Heart left ventricle (tissue), 16 donors: Measurements from ENCODE around the gene PRKAA1. TPM values are rescaled to one million over a fixed set of nuclear protein-coding genes. Genes with fewer than 3 reads are reported as not detected.

Source experiments
- ATAC-seq, 4 donors: fragments of 200-7000 bp; cut with Tn5 transposase; one replicate each; pipeline ENCODE4 v1.9.1; 2020 to 2022; ENCODE audit warnings: moderate library complexity in 4 of 4, mild to moderate bottlenecking in 3 of 4, moderate number of reproducible peaks in 1 of 4
- DNase-seq, 5 donors: peaks; one replicate each; pipeline ENCODE4 v3.0.0-alpha.2; 2020
- H3K27ac ChIP-seq, 12 donors: fragments of 200-600 bp; sonication (generic) in 4 of 12; one replicate each; pipeline versions ENCODE4 v1.5.0 to v1.8.0; 2016 to 2022; ENCODE audit warnings: mild to moderate bottlenecking in 2 of 12
- H3K27me3 ChIP-seq, 9 donors: fragments of 200-600 bp; sonication (generic) in 2 of 9; one replicate each; pipeline versions ENCODE4 v1.5.1 to v1.8.0; 2016 to 2022; ENCODE audit warnings: mild to moderate bottlenecking in 3 of 9
- H3K36me3 ChIP-seq, 9 donors: fragments of 200-600 bp; sonication (generic) in 2 of 9; one replicate each; pipeline versions ENCODE4 v1.5.0 to v1.8.0; 2018 to 2022; ENCODE audit warnings: mild to moderate bottlenecking in 2 of 9
- H3K4me1 ChIP-seq, 12 donors: fragments of 200-600 bp; sonication (generic) in 4 of 12; one replicate each; pipeline versions ENCODE4 v1.5.0 to v1.8.0; 2016 to 2022; ENCODE audit warnings: mild to moderate bottlenecking in 3 of 12
- H3K4me3 ChIP-seq, 12 donors: fragments of 200-600 bp; sonication (generic) in 4 of 12; one replicate each; pipeline versions ENCODE4 v1.5.0 to v1.8.0; 2017 to 2022; ENCODE audit warnings: mild to moderate bottlenecking in 9 of 12, moderate library complexity in 4 of 12
- H3K9me3 ChIP-seq, 12 donors: fragments of 200-600 bp; sonication (generic) in 4 of 12; one replicate each; pipeline versions ENCODE4 v1.5.0 to v1.8.0; 2016 to 2022; ENCODE audit warnings: mild to moderate bottlenecking in 1 of 12
- CTCF ChIP-seq, 12 donors: fragments of 200-600 bp; sonication (generic) in 4 of 12; IDR thresholded peaks; one replicate each; pipeline versions ENCODE4 v1.5.0 to v1.8.0; 2018 to 2022; ENCODE audit warnings: antibody characterized with exemption in 12 of 12, mild to moderate bottlenecking in 5 of 12
- POLR2A ChIP-seq, 2 donors: fragments of 450-650 bp; IDR thresholded peaks; one replicate each; pipeline ENCODE4 v1.6.1; 2017; ENCODE audit warnings: antibody characterized with exemption in 2 of 2, mild to moderate bottlenecking in 2 of 2, moderate library complexity in 2 of 2
- WGBS, 4 donors: extraction: QIAGEN DNeasy Blood & Tissue Kit in 2 of 4; methylation state at CpG; one replicate each; pipeline versions ENCODE4 v1.1.5 to v1.1.7; 2013 to 2018; 5-methylcytosine and 5-hydroxymethylcytosine counted together
- intact Hi-C, 10 donors: fragments of 100-400 bp; cut with DNase I; formaldehyde crosslinking; loops; one replicate each; pipeline versions ENCODE4 v1.11.1 to v1.14.2; 2022
- polyA plus RNA-seq, 2 donors: library from polyadenylated mRNA; stranded (reverse); fragments of 200-250 nt; gene quantifications; one replicate each; pipeline ENCODE4 v1.2.3, GENCODE V29; 2013
- total RNA-seq, 9 donors: library from RNA; depleted of rRNA in 2 of 9; stranded (reverse); fragments of >200 nt in 2 of 9; fragmentation: NEBNext Ultra II Directional in 3 of 9; extraction: Animal tissue kit (Norgen Biotek cat#: 25700) in 3 of 9; gene quantifications; one replicate each; pipeline versions ENCODE4 v1.1.0 to v1.2.4, GENCODE V29; 2016 to 2023
- donor health status: ischemic (EF 13 %, LVEDD 7.1; RV severe dilation, severe dysfunction).
- donor health status: healthy with polysubstance abuse.
- donor health status: DM: no; HTN: yes; CAD: no.
- donor health status: DM: no; HTN: no; CAD: no.
- donor health status: ischemic (EF 25% LVEDD 6.9; RV normal size, moderate dysfunction).
- donor health status: ischemic (EF 25% LVEDD 5.7; RV mildly dilated, moderate dysfunction).
- donor health status: healthy.
- donor health status: DM: yes; HTN: yes; CAD: no.
- donor health status: ischemic (EF 35%, LVEDD 5.7; RV mildly dilated, moderate dysfunction).
- donor health status: nonischemic (EF 11% LVEDD 7.7; RV severe dilation, severe dysfunction).
- donor health status: DM: yes; HTN: yes; CAD: no.
- donor health status: PGD.
- donor health status: ischemic (EF 29% LVEDD 5.4; RV normal size, mild dysfunction).
- donor health status: nonischemic (EF 23%, LVEDD 6.1; RV moderate dilation, normal function).

The PRKAA1 gene
- total and polyA plus RNA-seq, 11 donors: 13.5 to 53.3 (median 42.6) TPM

GRCh38 chr5:40762705-40763104, 35.5 kb downstream of the PRKAA1 start:
- WGBS, 4 donors: 44 to 67% (median 61%) methylated on average over 2 of the region's 2 CpGs

GRCh38 chr5:40757400-40757799, 40.8 kb downstream of the PRKAA1 start:
- Histone ChIP-seq H3K9me3 (no peaks in the 10 kb centered on the region), H3K4me3 (no peak overlapping the region), H3K27me3 (no peaks in the 10 kb centered on the region), H3K36me3 (peaks cover 0 to 41% (median 14%) of the 10 kb centered on the region in 9 donors), H3K4me1 (peaks cover 0 to 23% (median 11%) of the 10 kb centered on the region in 12 donors), H3K27ac (no peak overlapping the region)
- intact Hi-C loops: loop anchor here in 6 of 10 donors (5.0 to 10.0 kb wide), 4 partner anchors 77 to 120 kb away; partner anchors contain the start of gene RPL37 (in 5 of the 6)
- ATAC-seq: no peak
- TF ChIP-seq CTCF (IDR thresholded peaks at IDR 0.05) (no peak), POLR2A (IDR thresholded peaks at IDR 0.05) (no peak)
- WGBS, 4 donors: 95 to 99% (median 97%) methylated on average over 2 of the region's 2 CpGs
- DNase-seq: no peak

More at GRCh38 chr5:40762705-40763104, 35.5 kb downstream of the PRKAA1 start:
- peak overlapping the region in 2 of 12 donors; percentile 10 to 18 for H3K27ac ChIP-seq
- no peak for DNase-seq
- intact Hi-C loops: no loop called here
- H3K27me3 ChIP-seq: no peaks in the 10 kb centered on the region
- no peaks in the 10 kb centered on the region for H3K9me3 ChIP-seq
- TF ChIP-seq CTCF (IDR thresholded peaks at IDR 0.05) (no peak), POLR2A (IDR thresholded peaks at IDR 0.05) (no peak)
- peak in 1 of 4 donors; percentile 37 for ATAC-seq
- H3K36me3 ChIP-seq: peaks cover 0 to 90% (median 68%) of the 10 kb centered on the region in 9 donors
- H3K4me1 ChIP-seq: peaks cover 0 to 14% (median 0%) of the 10 kb centered on the region in 12 donors
- no peak overlapping the region for H3K4me3 ChIP-seq

- ATAC-seq: peak; percentile 98 to 99 (median 99)
- peaks cover 0 to 6% (median 0%) of the 10 kb centered on the region in 12 donors for H3K9me3 ChIP-seq
- WGBS, 4 donors: 6 to 9% (median 7%) methylated on average over 54 to 80 of the region's 80 CpGs
- peaks cover 0 to 24% (median 4%) of the 10 kb centered on the region in 9 donors for H3K36me3 ChIP-seq
- peak; percentile 95 to 97 (median 96) for DNase-seq
- intact Hi-C loops: loop anchor here in 9 of 10 donors (1.0 to 10.0 kb wide), 9 partner anchors 43 to 124 kb away; partner anchors contain the start of genes RPL37 (in 8 of the 9) and PRKAA1 (in 1 of the 9)
- H3K27ac ChIP-seq: peak within 1 kb of the TSS; percentile 49 to 95 (median 90)
- TF ChIP-seq CTCF (IDR thresholded peaks at IDR 0.05) (peak; percentile 43 to 88 (median 75)), POLR2A (IDR thresholded peaks at IDR 0.05) (peak in 1 of 2 donors; percentile 59)
- H3K4me3 ChIP-seq: peak within 1 kb of the TSS; percentile 57 to 98 (median 84)
- no peaks in the 10 kb centered on the region for H3K27me3 ChIP-seq
- H3K4me1 ChIP-seq: peaks cover 0 to 20% (median 11%) of the 10 kb centered on the region in 12 donors
These were observed 42.5 kb downstream of the PRKAA1 start, which contains the start of gene TTC33 for GRCh38 chr5:40755407-40756365. Gene TTC33 (minus strand): TSS chr5:40755961. CDS start chr5:40747018, 8,943 bp downstream.

- ATAC-seq (peak; percentile 74 to 91 (median 84)), DNase-seq (peak; percentile 66 to 74 (median 71))
- peak overlapping the region; percentile 49 to 95 (median 90) for H3K27ac ChIP-seq
- intact Hi-C loops: loop anchor here in 9 of 10 donors (1.0 to 10.0 kb wide), 9 partner anchors 43 to 124 kb away; partner anchors contain the start of genes RPL37 (in 8 of the 9) and PRKAA1 (in 1 of the 9)
- H3K4me3 ChIP-seq: peak overlapping the region; percentile 57 to 98 (median 84)
- 0 to 1% (median 0%) methylated on average over 11 of the region's 11 CpGs for WGBS, 4 donors
- H3K9me3 ChIP-seq: peaks cover 0 to 6% (median 0%) of the 10 kb centered on the region in 12 donors
- H3K4me1 ChIP-seq: peaks cover 0 to 19% (median 11%) of the 10 kb centered on the region in 12 donors
- TF ChIP-seq POLR2A (IDR thresholded peaks at IDR 0.05): no peak
- TF ChIP-seq CTCF (IDR thresholded peaks at IDR 0.05): peak; percentile 17 to 88 (median 63)
- no peaks in the 10 kb centered on the region for H3K27me3 ChIP-seq
- peaks cover 0 to 18% (median 4%) of the 10 kb centered on the region in 9 donors for H3K36me3 ChIP-seq
These were observed 43.1 kb downstream of the PRKAA1 start for GRCh38 chr5:40755093-40755406.
